ENCODE data around the gene NPHP4.

Gene NPHP4

DNA sequence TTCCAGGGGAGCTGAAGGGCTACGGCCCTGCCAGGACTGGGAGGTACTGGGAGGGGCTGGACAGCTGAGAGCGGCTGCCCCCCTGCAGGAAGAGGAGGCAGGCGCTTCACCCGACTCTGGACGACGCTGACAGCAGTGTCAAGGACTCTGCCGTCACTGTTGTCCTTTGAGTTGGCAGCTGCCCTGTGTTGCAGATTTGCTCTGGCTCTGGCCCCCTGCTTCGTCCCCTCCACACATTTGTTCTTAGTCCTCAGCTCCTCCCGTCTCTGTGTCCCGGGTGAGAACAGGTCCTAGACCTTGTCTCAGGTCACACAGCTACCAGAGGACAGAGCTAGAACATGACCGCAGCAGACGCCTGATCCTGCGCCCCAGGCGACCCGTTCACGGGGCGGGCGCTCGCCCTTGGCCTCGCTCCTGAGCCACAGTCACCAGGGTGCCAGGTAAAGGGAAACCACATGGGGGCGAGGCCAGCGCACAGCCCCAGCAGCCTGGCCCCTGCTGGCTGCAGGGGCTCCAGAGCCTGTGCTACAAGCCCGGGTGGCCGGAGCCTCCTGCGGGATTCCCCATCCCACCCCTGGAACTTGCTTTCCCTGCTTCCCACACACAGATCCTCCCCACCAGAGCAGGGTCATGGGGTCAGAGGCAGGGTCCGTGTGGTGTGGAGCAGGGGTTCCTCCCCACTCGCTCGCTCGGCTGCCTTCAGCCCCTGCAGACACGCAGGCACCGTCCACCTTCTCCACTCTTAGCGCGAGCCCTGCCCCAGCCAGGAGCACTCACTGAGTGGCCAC lies 10.7 kb upstream of the NPHP4 start:
- no peak for DNase-seq

GRCh38 chr1:6001992-6002576 lies 9.9 kb upstream of the NPHP4 start:
- no peak for DNase-seq

DNA sequence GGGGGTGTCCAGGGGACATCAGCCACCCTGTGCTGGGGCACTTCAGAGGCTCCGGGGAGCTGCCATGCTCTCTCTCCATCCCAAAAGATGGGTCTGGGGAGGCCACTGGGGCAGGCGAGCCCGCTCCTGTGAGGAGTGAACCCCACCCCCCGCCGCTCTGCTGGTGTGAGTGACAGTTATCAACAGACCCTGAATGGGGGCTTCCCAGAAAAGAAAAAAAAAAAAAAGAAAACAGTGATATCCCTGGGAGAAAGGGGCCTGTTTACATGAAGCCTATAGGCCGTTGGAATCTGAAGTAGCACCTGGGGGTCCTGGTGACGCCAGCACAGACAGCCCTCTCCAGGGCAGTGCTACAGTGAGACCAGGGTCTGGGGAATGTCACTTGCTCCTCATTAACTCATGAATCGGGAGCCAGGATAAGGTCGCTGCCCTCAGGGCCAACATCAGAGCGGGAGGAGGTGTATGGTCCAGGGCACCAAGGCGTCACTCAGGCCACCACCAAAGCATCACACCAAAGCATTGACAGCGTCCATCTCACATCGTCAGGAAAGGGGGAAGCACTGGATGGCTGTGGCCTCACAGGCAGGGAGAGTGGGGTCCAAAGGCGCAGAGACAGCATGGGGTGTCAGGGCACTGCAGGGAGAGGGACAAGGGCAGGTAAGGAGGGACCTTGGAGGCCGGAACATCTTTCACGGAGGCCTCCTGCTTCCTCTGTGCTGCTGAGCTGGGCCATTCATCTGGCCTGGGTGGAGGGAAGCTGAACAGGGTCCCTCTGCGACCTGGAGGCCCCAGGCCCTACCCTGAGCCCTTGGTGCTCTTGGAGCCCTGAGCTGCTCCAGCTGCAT lies 8.4 kb upstream of the NPHP4 start:
- DNase-seq, result no peak

- DNase-seq, result no peak
Measured at GRCh38 chr1:5999711-6000443, 7.7 kb upstream of the NPHP4 start.

- DNase-seq, result no peak
Measured at GRCh38 chr1:5998906-5999301, 6.7 kb upstream of the NPHP4 start.

DNA sequence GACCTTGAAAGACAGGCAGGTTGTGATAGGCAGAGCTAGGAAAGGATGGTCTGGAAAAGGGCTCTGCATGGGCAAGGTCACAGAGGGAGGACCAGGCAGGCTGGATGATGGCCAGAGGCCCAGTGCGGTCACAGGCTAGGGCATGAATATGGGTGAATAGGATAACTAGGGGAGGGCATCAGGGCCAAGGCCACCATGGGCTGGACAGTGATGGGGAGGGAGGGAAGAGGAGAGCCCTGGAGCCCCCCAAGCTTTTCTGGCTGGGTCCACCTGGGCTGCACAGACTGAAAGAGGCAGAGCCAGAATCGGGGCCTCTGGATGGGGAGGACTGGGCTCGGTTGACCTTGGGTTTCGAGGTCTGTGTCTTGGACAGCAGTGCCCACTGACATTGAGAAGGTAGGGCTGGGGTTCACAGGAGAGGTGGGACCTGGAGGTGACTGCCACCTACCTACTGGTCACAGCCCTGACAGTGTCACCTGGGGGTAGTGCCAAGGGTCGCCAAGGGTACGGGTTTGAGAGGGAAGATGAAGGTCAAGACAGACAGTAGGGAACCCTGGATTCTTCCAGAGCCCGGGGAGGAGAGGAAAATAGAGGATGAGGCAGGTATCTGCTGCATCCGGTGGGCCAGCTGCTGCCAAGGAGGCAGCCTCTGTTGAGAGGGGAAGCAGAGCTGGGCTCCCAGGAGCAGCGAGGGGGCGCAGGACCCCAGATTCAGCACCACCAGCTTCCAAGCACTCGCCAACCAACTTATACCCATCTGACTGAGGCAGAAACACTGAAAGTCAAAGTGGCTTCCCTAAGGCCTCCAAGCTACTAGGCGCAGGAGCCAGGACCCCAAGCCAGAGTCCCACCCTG lies 6.1 kb upstream of the NPHP4 start:
- DNase-seq, result no peak

DNA sequence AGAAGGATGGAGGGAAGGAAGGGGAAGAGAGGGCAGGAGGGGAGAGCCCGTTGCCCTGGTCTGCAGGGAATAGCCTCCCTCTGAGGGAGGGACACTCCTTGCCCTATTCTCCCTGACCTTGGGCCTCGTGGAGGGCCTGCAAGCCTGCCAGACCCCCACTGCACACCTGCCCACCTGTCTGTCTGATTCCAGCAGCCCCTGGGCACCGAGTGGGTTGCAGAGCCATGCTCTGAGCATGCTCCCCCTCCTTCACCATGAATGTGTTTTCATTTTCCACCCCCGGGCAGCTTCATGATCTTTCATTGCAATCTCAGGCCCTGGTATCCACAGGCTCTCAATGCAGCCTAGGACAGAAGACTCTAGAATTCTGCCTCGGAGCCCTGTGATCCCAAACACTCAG lies 5.1 kb upstream of the NPHP4 start:
- no peak for DNase-seq

DNA sequence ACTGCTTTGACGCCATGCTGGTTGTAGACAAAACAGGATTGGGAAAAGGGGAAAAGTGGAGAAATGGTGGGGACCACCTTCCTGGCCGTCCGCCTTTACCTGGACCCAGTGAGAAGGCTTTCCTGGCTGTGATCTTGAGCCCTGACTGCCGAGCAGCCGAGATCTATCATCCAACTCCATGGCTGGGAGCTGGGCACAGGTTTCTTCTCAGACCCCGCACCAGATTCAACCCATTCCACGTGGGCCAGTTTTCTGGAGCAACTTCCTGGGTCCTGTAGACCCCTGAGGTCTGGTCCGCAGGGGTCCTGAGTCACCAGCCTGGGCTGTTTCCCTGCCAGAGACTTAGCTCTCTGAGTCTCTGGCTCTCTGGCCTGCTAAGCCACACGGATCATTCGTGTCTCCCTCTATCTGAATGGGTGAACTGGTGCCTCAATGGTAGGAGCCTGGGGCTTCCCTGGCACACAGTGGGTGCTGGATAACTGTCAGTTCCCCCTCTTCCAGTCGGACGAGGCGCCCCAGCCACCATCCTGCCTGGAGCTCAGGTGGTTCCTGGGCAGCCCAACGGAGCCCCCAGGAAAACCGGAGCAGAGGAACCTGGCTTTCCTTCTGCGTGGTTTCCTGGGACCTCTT lies 4.5 kb upstream of the NPHP4 start:
- no peak for DNase-seq

- DNase-seq, result no peak
Measured at GRCh38 chr1:5995871-5996630, 3.8 kb upstream of the NPHP4 start.

GRCh38 chr1:5994713-5995621 lies 2.7 kb upstream of the NPHP4 start:
- no peak for DNase-seq

DNA sequence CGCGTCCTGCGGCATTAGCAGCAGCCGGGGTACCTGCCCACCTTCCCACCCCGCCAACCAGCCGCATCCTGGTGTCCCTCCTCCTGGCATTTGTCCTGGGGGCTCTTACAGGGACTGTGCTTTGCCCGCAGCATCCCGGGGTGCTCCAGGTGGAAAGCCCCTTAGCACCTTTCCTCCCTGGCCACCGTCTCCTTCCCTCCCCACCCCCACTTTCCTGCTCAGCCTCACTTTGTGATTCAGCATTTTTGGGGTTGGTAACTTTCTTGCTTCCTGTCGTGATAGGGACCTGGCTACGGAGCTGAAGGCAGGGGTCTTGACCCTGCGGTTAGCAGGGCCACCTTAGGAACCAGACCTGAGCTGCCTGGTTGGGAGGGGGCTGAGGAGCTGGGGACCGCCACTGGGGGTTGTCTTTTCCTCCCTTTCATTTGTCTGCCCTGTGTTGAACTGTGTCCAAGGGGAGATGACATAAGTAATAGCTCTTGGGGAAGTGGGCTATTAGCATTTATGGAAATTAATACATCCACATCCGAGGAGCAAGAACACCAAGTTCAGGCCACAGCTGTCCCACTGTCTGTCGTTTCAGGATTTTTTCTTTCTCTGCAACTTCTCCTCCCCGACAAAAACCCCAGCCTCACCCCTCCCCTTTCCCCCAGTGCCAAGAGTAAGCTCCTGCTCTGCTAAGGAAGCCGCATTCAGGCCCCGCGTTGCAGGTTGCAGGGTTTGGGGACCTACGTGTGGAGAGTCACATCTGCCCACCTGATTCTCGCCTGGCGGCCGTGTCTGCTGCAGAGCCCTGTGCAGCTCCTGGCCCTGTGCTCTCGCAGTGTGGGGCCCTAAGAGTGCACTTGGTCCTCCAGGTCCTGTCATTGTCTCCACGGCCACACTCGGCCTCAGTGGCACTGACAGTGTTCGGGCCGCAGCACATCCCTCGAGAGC lies 1.6 kb upstream of the NPHP4 start:
- DNase-seq, result no peak

DNA sequence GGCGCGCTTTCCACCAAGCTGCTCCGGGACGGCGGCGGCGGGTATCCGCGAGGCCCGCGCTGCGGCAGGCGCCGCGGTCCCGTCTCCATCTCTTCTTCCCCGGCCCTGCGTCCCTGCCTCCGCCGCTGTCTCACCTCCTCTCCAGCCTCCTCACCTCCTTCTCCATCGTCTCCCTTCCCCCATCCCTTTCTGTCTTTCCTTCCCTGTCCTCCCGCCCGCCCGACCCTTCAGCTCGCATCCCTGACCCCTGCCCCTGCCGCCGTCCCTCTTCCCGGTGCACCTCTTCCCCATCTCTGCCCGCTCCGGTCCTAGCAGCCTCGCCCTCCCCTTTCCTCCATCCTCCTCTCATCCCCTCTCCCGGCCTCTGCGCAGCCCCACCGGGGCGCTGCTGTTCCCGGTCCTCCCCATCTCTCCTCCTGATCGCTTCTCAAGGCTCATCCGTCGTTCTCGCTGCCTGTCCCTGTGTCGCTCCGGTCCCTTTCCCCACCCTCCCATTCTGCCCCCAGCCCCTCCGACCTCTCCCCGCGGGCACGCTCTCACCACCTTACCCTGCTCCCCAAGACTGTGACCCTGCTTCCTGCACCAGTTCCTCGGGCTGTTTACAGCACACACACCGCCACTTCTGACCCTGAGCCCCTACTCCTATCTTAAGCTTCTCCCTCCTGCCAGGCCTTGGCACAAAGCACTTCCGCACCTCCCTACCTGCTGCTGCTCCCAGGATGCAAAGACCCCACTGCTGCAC lies 760 bp upstream of the NPHP4 start:
- no peak for DNase-seq

- DNase-seq, result no peak
Measured at GRCh38 chr1:5991381-5992025, 722 bp downstream of the NPHP4 start.

- no peak for DNase-seq
Measured at GRCh38 chr1:5990913-5991312, 1.3 kb downstream of the NPHP4 start.

DNA sequence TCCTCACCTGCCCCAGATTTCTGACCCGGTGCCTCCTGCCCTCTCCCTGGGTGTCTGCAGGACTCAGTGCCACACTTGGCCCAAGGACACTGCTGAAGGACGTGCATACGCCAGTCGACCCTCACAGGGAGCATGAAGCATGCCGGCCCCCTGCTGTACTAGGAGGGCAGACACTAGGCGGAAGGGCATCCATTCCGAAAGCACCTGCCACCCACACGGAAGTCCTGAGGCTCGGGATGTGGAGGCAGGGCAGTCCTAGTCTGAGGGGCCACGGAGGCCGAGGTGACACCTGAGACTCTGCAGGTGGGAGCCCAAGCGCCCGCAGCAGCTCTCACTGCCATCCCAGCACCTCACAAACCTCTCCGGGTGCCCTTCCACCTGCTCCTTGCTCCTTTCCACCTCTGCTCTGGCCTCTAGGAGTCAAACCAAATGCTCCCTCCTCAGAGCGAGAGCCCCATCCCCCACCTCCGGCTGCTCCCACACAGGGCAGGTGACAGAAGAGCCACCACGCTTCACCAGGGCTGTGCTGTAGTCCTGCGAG lies 2.4 kb downstream of the NPHP4 start:
- DNase-seq, result no peak

- DNase-seq, result no peak
Measured at GRCh38 chr1:5989286-5989605, 3.0 kb downstream of the NPHP4 start.

DNA sequence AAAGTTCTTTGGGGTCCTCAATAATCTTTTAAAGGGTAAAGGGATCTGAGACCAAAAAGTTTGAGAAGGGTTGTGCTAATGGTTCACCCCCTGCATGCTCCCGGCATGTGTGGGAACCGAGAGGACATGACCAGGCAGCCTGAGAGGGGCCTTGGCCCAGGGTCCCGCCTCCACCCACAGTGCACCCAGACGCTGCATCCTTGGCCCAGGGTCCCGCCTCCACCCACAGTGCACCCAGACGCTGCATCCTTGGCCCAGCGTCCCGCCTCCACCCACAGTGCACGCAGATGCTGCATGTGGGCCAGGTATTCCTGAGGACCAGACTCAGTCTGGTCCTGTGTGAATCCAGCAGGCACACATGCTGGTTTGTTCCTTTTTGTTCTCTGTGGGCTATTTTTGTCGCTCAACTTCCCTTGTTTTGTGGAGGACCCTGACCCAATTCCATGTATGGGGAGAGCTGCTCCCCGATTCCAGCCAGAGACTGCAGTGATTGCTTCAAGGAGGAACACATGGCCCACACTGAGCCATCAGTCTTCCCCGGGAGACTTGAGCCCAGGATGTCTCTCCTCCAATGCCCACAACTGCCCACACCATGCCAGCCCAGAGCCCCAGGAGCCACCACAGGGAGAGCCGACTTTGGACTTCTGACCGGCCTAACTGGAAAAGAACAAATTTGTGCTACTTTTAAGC lies 3.5 kb downstream of the NPHP4 start:
- DNase-seq, result no peak
